MM.1S (cell line): Measurements from ENCODE around the gene CFAP74.
"Not testable (repeated sequence)": the region's sequence is repeated elsewhere in the genome, so short reads cannot be mapped to it uniquely, and the experiment has no call there.

Source experiments
- DNase-seq: peaks from one replicate; pipeline ENCODE4 v3.0.0-alpha.2; 2015
- H2AFZ ChIP-seq: fragments of 300-600 bp; sonication (generic); 2 replicates; pipeline ENCODE4 v1.6.0; 2016; ENCODE audit warnings: antibody characterized with exemption, low read length
- H3F3A ChIP-seq: fragments of 300-600 bp; sonication (generic); 2 replicates; pipeline ENCODE4 v1.6.1; 2016; ENCODE audit warnings: mild to moderate bottlenecking, antibody characterized with exemption, low read length, moderate library complexity, mixed read lengths; ENCODE audit not compliant: insufficient read depth
- H3K27ac ChIP-seq: fragments of 300-600 bp; sonication (generic); 2 replicates; pipeline ENCODE4 v1.5.1; 2016; ENCODE audit warnings: mild to moderate bottlenecking, low read length
- H3K27me3 ChIP-seq: fragments of 300-600 bp; sonication (generic); replicated peaks from 2 replicates; pipeline ENCODE4 v1.6.0; 2016; ENCODE audit warnings: low read length; ENCODE audit not compliant: insufficient read depth
- H3K36me3 ChIP-seq: fragments of 300-600 bp; sonication (generic); replicated peaks from 2 replicates; pipeline ENCODE4 v1.6.1; 2016; ENCODE audit warnings: mild to moderate bottlenecking, low read length, mixed read lengths; ENCODE audit not compliant: insufficient read depth
- H3K4me1 ChIP-seq: fragments of 300-600 bp; sonication (generic); 2 replicates; pipeline ENCODE4 v1.6.1; 2016; ENCODE audit warnings: low read length, mixed read lengths
- H3K4me2 ChIP-seq: fragments of 300-600 bp; sonication (generic); 2 replicates; pipeline ENCODE4 v1.6.0; 2016; ENCODE audit warnings: low read depth, low read length
- H3K4me3 ChIP-seq: fragments of 300-600 bp; sonication (generic); 2 replicates; pipeline ENCODE4 v1.5.1; 2016; ENCODE audit warnings: low read length, mixed read lengths
- H3K79me2 ChIP-seq: fragments of 300-600 bp; sonication (generic); 2 replicates; pipeline ENCODE4 v1.6.1; 2016; ENCODE audit warnings: mixed run types, low read length, mixed read lengths
- H3K9ac ChIP-seq: fragments of 300-600 bp; sonication (generic); 2 replicates; pipeline ENCODE4 v1.6.1; 2016; ENCODE audit warnings: low read length, mixed read lengths
- H3K9me2 ChIP-seq: fragments of 300-600 bp; sonication (generic); replicated peaks from 2 replicates; pipeline ENCODE4 v1.6.1; 2016; ENCODE audit warnings: mild to moderate bottlenecking, low read length, mixed read lengths; ENCODE audit not compliant: insufficient read depth
- H3K9me3 ChIP-seq: fragments of 300-600 bp; sonication (generic); replicated peaks from 2 replicates; pipeline ENCODE4 v1.6.1; 2016; ENCODE audit warnings: mild to moderate bottlenecking, low read length, mixed read lengths; ENCODE audit not compliant: insufficient read depth
- H4K20me1 ChIP-seq: fragments of 300-600 bp; sonication (generic); 2 replicates; pipeline ENCODE4 v1.6.1; 2016; ENCODE audit warnings: mild to moderate bottlenecking, low read length, moderate library complexity, mixed read lengths; ENCODE audit not compliant: insufficient read depth
- EZH2 ChIP-seq: fragments of 300-600 bp; sonication (generic); optimal IDR thresholded peaks from 2 replicates; pipeline ENCODE3; 2017; ENCODE audit warnings: low read depth, mild to moderate bottlenecking, antibody characterized with exemption, low read length, mixed read lengths
- EZH2phosphoT487 ChIP-seq: fragments of 300-600 bp; sonication (generic); IDR thresholded peaks from 2 replicates; pipeline ENCODE4 v1.6.1; 2018; ENCODE audit warnings: antibody characterized with exemption, low read length
- TF ChIP-seq, protein P1 (sequence below): fragments of 300-600 bp; sonication (generic); IDR thresholded peaks from 2 replicates; pipeline ENCODE4 v1.5.1; 2016; ENCODE audit warnings: antibody characterized with exemption, low read length, mixed read lengths

CFAP74 gene

DNA sequence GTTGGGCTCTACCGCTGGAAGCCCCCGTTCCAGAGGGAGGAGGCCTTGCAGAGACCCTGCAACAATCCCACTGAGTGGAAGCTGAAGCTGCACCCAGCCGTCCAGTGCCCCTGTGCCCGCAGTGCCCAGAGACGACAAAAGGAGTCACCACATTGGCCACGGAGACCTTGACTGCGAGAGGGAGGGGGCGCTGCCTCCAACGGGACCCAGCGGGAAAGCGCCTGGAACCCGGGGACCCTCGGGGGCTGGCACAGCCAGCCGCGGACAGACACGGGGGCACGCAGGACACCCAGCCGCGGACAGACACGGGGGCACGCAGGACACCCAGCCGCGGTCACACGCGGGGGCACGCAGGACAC lies 22.5 kb downstream of the CFAP74 start:
- Histone ChIP-seq H3K79me2 (no peaks in the 10 kb centered on the region), H3K27ac (no peak overlapping the region), H3F3A (no peaks in the 10 kb centered on the region), H3K27me3 (peaks cover 53% of the 10 kb centered on the region), H3K4me1 (no peaks in the 10 kb centered on the region), H3K36me3 (no peaks in the 10 kb centered on the region), H3K9me3 (no peaks in the 10 kb centered on the region), H3K9ac (no peak overlapping the region), H4K20me1 (no peaks in the 10 kb centered on the region), H3K4me3 (no peak overlapping the region), H3K9me2 (no peaks in the 10 kb centered on the region), H2AFZ (no peak overlapping the region), H3K4me2 (no peak overlapping the region)
- DNase-seq: no peak
- no peak for TF ChIP-seq EZH2phosphoT487
- no peak for TF ChIP-seq EZH2
- TF ChIP-seq, protein P1, sequence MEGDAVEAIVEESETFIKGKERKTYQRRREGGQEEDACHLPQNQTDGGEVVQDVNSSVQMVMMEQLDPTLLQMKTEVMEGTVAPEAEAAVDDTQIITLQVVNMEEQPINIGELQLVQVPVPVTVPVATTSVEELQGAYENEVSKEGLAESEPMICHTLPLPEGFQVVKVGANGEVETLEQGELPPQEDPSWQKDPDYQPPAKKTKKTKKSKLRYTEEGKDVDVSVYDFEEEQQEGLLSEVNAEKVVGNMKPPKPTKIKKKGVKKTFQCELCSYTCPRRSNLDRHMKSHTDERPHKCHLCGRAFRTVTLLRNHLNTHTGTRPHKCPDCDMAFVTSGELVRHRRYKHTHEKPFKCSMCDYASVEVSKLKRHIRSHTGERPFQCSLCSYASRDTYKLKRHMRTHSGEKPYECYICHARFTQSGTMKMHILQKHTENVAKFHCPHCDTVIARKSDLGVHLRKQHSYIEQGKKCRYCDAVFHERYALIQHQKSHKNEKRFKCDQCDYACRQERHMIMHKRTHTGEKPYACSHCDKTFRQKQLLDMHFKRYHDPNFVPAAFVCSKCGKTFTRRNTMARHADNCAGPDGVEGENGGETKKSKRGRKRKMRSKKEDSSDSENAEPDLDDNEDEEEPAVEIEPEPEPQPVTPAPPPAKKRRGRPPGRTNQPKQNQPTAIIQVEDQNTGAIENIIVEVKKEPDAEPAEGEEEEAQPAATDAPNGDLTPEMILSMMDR: no peak

DNA sequence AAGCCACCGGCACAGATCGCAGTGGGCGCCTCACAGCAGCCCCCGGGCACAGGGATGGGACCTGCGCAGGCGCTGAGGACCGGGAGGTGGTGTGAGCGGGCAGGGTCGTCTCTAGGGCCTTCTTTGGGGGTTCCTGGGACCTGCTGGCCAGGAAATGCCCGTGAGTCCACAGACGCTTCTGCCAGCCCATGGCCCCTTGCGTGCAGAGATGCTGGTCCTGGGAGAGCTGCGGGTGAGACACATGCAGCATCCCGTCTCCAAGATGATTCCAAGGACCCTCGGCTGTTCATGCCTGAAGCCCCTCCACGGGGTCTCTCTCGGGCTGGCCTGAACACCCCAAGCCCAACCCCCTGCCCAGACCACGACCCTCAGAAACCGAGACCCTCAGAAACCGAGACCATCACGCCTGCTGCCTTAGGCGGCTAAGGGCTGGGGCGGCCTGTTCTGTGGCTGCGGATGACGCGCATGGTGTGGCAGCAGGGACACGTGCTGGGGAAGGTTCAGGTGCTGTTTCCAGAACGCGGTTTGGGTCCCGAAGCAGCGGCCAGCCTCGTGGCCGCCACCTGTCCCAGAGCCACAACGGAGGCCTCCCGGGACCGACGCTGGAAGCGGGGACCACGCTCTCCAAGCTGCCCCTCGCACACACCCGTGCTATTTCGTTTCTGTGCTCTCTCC lies 23.0 kb downstream of the CFAP74 start:
- H3K9me2 ChIP-seq: no peaks in the 10 kb centered on the region
- no peaks in the 10 kb centered on the region for H3F3A ChIP-seq
- no peaks in the 10 kb centered on the region for H4K20me1 ChIP-seq
- H3K27me3 ChIP-seq: peaks cover 54% of the 10 kb centered on the region
- H3K4me3 ChIP-seq: no peak overlapping the region
- H3K79me2 ChIP-seq: no peaks in the 10 kb centered on the region
- TF ChIP-seq EZH2 (no peak), EZH2phosphoT487 (no peak)
- TF ChIP-seq, protein P1: no peak
- no peaks in the 10 kb centered on the region for H3K9me3 ChIP-seq
- no peaks in the 10 kb centered on the region for H3K36me3 ChIP-seq
- no peak overlapping the region for H3K4me2 ChIP-seq
- no peak for DNase-seq
- H3K4me1 ChIP-seq: no peaks in the 10 kb centered on the region
- H3K9ac ChIP-seq: no peak overlapping the region
- H3K27ac ChIP-seq: no peak overlapping the region
- H2AFZ ChIP-seq: no peak overlapping the region

DNA sequence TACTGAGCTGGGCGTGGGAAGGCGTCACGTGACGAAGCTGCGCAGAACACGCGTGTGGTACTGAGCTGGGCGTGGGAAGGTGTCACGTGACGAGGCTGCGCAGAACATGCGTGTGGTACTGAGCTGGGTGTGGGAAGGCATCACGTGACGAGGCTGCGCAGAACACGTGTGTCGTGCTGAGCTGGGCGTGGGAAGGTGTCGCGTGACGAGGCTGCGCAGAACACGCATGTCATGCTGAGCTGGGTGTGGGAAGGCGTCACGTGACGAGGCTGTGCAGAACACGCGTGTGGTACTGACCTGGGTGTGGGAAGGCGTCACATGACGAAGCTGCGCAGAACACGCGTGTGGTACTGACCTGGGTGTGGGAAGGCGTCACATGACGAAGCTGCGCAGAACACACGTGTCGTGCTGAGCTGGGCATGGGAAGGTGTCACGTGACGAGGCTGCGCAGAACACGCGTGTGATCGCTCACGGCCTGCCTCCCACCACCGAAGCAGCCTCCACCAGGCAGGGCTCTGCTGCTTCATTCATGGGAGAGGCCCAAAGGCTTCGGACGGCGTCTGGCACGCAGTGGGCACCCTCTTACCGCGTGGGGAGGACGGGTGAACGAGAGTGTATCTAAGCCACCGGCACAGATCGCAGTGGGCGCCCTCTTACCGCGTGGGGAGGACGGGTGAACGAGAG lies 24.0 kb downstream of the CFAP74 start:
- peaks cover 54% of the 10 kb centered on the region for H3K27me3 ChIP-seq
- DNase-seq: no peak
- H3K36me3 ChIP-seq: no peaks in the 10 kb centered on the region
- H3K4me2 ChIP-seq: no peak overlapping the region
- H2AFZ ChIP-seq: no peak overlapping the region
- no peaks in the 10 kb centered on the region for H4K20me1 ChIP-seq
- H3K9me3 ChIP-seq: no peaks in the 10 kb centered on the region
- no peak overlapping the region for H3K4me3 ChIP-seq
- H3K4me1 ChIP-seq: no peaks in the 10 kb centered on the region
- H3K27ac ChIP-seq: no peak overlapping the region
- no peaks in the 10 kb centered on the region for H3F3A ChIP-seq
- no peaks in the 10 kb centered on the region for H3K9me2 ChIP-seq
- no peak overlapping the region for H3K9ac ChIP-seq
- TF ChIP-seq EZH2phosphoT487 (no peak), EZH2 (no peak)
- TF ChIP-seq, protein P1: no peak
- no peaks in the 10 kb centered on the region for H3K79me2 ChIP-seq

DNA sequence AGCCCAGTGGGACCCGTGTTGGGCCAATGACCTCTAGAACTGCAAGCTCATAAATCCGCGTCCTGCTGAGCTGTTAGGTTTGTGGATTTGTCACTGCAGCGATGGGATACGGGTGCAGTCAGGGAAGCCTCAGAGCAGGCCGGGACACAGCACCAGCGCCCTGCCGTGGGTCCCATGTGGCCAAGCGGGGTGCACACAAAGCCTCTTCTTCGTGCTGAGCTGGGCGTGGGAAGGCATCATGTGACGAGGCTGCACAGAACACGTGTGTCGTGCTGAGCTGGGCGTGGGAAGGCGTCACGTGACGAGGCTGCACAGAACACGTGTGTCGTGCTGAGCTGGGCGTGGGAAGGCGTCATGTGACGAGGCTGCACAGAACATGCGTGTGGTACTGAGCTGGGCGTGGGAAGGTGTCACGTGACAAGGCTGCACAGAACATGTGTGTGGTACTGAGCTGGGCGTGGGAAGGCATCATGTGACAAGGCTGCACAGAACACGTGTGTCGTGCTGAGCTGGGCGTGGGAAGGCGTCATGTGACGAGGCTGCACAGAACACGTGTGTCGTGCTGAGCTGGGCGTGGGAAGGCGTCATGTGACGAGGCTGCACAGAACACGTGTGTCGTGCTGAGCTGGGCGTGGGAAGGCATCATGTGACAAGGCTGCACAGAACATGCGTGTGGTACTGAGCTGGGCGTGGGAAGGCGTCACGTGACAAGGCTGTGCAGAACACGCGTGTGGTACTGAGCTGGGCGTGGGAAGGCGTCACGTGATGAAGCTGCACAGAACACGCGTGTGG lies 24.7 kb downstream of the CFAP74 start:
- not testable (repeated sequence) for H4K20me1 ChIP-seq, H2AFZ ChIP-seq, H3K79me2 ChIP-seq, H3K4me2 ChIP-seq, H3K36me3 ChIP-seq, H3K9ac ChIP-seq, H3K4me3 ChIP-seq, H3K9me2 ChIP-seq, DNase-seq, H3K9me3 ChIP-seq, H3K4me1 ChIP-seq, H3K27ac ChIP-seq, H3F3A ChIP-seq
- H3K27me3 ChIP-seq: peaks cover 55% of the 10 kb centered on the region
